IMR-90 (cell line): ENCODE measurements around the gene TMEM62. TPM values are rescaled to one million over a fixed set of nuclear protein-coding genes. Genes with fewer than 3 reads are reported as not detected.
A peak's percentile ranks its signal among the peaks of the same experiment; 100 is the strongest.

Experiments used
- ATAC-seq: fragments of 200-7000 bp; cut with Tn5 transposase; 2 replicates; pipeline ENCODE4 v1.9.1; 2020; ENCODE audit warnings: low read depth, mild to moderate bottlenecking, moderate library complexity
- BruUV-seq: library from RNA; stranded (reverse); fragments of 400-500 nt; replicated peaks from 2 replicates; lab custom pipeline; 2021; lab: Mats Ljungman, UMichigan
- CTCF ChIA-PET: fragments of 300-600 bp; formaldehyde crosslinking; extraction: SDS; loops from one replicate; lab custom pipeline; 2021; ENCODE audit warnings: antibody characterized with exemption; lab: Yijun Ruan, JAX
- POLR2A ChIA-PET: fragments of 300-600 bp; sonication (Branson Sonifier 250); formaldehyde crosslinking; loops from one replicate; lab custom pipeline; 2022; ENCODE audit warnings: antibody characterized with exemption; ENCODE audit not compliant: unreplicated experiment; lab: Charles Lee
- DNase-seq: peaks from one replicate; pipeline ENCODE4 v3.0.0; 2013
- H2AFZ ChIP-seq: replicated peaks from 2 replicates; pipeline ENCODE3; 2013; ENCODE audit warnings: low read length, mild to moderate bottlenecking; ENCODE audit not compliant: poor library complexity
- H2AK5ac ChIP-seq: 2 replicates; pipeline ENCODE4 v1.6.1; 2013; ENCODE audit warnings: low read depth, low read length, inconsistent platforms
- H2AK9ac ChIP-seq: replicated peaks from 2 replicates; pipeline ENCODE3; 2013; ENCODE audit warnings: mild to moderate bottlenecking, low read depth, low read length, moderate library complexity; ENCODE audit not compliant: poor library complexity
- H2BK120ac ChIP-seq: 2 replicates; pipeline ENCODE4 v1.6.1; 2013; ENCODE audit warnings: low read depth, low read length, inconsistent platforms
- H2BK15ac ChIP-seq: 3 replicates; pipeline ENCODE4 v1.6.1; 2013; ENCODE audit warnings: low read depth, low read length, inconsistent platforms
- H2BK20ac ChIP-seq: 2 replicates; pipeline ENCODE4 v1.6.1; 2013; ENCODE audit warnings: low read depth, mild to moderate bottlenecking, inconsistent platforms, low read length, moderate library complexity
- H2BK5ac ChIP-seq: 2 replicates; pipeline ENCODE4 v1.6.1; 2013; ENCODE audit warnings: mild to moderate bottlenecking, low read depth, low read length, inconsistent platforms; ENCODE audit not compliant: poor library complexity, severe bottlenecking
- H3K14ac ChIP-seq: replicated peaks from 2 replicates; pipeline ENCODE4 v1.6.1; 2013; ENCODE audit warnings: low read depth, low read length, inconsistent platforms
- H3K18ac ChIP-seq: 2 replicates; pipeline ENCODE4 v1.6.1; 2013; ENCODE audit warnings: low read depth, low read length, control low read depth
- H3K23ac ChIP-seq: 2 replicates; pipeline ENCODE4 v1.6.1; 2013; ENCODE audit warnings: low read depth, low read length, inconsistent platforms
- H3K27ac ChIP-seq: 2 replicates; pipeline ENCODE4 v1.5.1; 2013; ENCODE audit warnings: mild to moderate bottlenecking, control low read depth, low read length; ENCODE audit not compliant: insufficient read depth
- H3K27me3 ChIP-seq: 2 replicates; pipeline ENCODE4 v1.6.1; 2013; ENCODE audit warnings: low read length; ENCODE audit not compliant: control insufficient read depth, insufficient read depth
- H3K36me3 ChIP-seq: 2 replicates; pipeline ENCODE4 v1.6.1; 2013; ENCODE audit warnings: low read length, mixed read lengths; ENCODE audit not compliant: control insufficient read depth, insufficient read depth
- H3K4ac ChIP-seq: 2 replicates; pipeline ENCODE4 v1.6.1; 2013; ENCODE audit warnings: low read depth, low read length, inconsistent platforms
- H3K4me1 ChIP-seq: 2 replicates; pipeline ENCODE4 v1.6.1; 2013; ENCODE audit warnings: low read length, mixed read lengths; ENCODE audit not compliant: control insufficient read depth, insufficient read depth
- H3K4me2 ChIP-seq: 2 replicates; pipeline ENCODE4 v1.6.1; 2013; ENCODE audit warnings: low read depth, mild to moderate bottlenecking, control low read depth, low read length, moderate library complexity
- H3K4me3 ChIP-seq: 2 replicates; pipeline ENCODE4 v1.5.1; 2013; ENCODE audit warnings: low read depth, mild to moderate bottlenecking, control low read depth, low read length, moderate library complexity; ENCODE audit not compliant: insufficient read depth
- H3K56ac ChIP-seq: 2 replicates; pipeline ENCODE4 v1.6.1; 2013; ENCODE audit warnings: low read length, inconsistent platforms; ENCODE audit not compliant: insufficient read depth; ENCODE audit errors: extremely low read depth
- H3K79me1 ChIP-seq, 2 experiments: 2 replicates each; pipeline ENCODE4 v1.6.1; 2013; ENCODE audit warnings: low read length in 2 of 2, inconsistent platforms in 1 of 2, low read depth in 1 of 2
- H3K9ac ChIP-seq: 2 replicates; pipeline ENCODE4 v1.6.1; 2013; ENCODE audit warnings: low read depth, low read length, control low read depth
- H3K9me1 ChIP-seq: 2 replicates; pipeline ENCODE4 v1.6.1; 2013; ENCODE audit warnings: low read length, inconsistent platforms; ENCODE audit not compliant: insufficient read depth
- H3K9me3 ChIP-seq: 2 replicates; pipeline ENCODE4 v1.6.1; 2013; ENCODE audit warnings: low read length; ENCODE audit not compliant: control insufficient read depth, insufficient read depth
- H4K20me1 ChIP-seq: 2 replicates; pipeline ENCODE4 v1.6.1; 2013; ENCODE audit warnings: low read length, inconsistent platforms; ENCODE audit not compliant: insufficient read depth
- H4K5ac ChIP-seq: 2 replicates; pipeline ENCODE4 v1.6.1; 2013; ENCODE audit warnings: mild to moderate bottlenecking, low read depth, low read length, control low read depth
- H4K8ac ChIP-seq, 2 experiments: 2 replicates each; pipeline ENCODE4 v1.6.1; 2013; ENCODE audit warnings: low read depth in 2 of 2, low read length in 2 of 2, control low read depth in 1 of 2, inconsistent platforms in 1 of 2
- H4K91ac ChIP-seq: 2 replicates; pipeline ENCODE4 v1.6.1; 2013; ENCODE audit warnings: low read depth, low read length, inconsistent platforms; ENCODE audit not compliant: insufficient read depth
- CTCF ChIP-seq: conservative IDR thresholded peaks from 2 replicates; pipeline ENCODE4 v1.5.1; 2012; ENCODE audit warnings: mild to moderate bottlenecking, low read depth, low read length, improper control_type of control experiment
- MAFK ChIP-seq: IDR thresholded peaks from 2 replicates; pipeline ENCODE4 v1.6.1; 2012; ENCODE audit warnings: low read depth, low read length, improper control_type of control experiment
- MXI1 ChIP-seq: IDR thresholded peaks from 2 replicates; pipeline ENCODE4 v1.6.1; 2012; ENCODE audit warnings: low read depth, mild to moderate bottlenecking, low read length, moderate library complexity, borderline replicate concordance
- NFE2L2 ChIP-seq: fragments of 150-350 bp; IDR thresholded peaks from 2 replicates; pipeline ENCODE4 v1.6.1; 2016; ENCODE audit warnings: low read depth, mild to moderate bottlenecking, low read length
- RCOR1 ChIP-seq: IDR thresholded peaks from 2 replicates; pipeline ENCODE4 v1.6.1; 2012; ENCODE audit warnings: mild to moderate bottlenecking, low read length, improper control_type of control experiment; ENCODE audit not compliant: insufficient replicate concordance
- SMC3 ChIP-seq: fragments of 150-350 bp; IDR thresholded peaks from 2 replicates; pipeline ENCODE4 v1.6.1; 2016; ENCODE audit warnings: low read depth, mild to moderate bottlenecking, antibody characterized with exemption, low read length, moderate library complexity
- WGBS, 2 experiments: methylation state at CpG; one replicate each; pipeline versions ENCODE4 v1.1.5 to v1.1.7; 2013; ENCODE audit warnings: missing lambda C conversion rate in 2 of 2; ENCODE audit not compliant: insufficient read length in 1 of 2; ENCODE audit errors: extremely low coverage in 2 of 2; 5-methylcytosine and 5-hydroxymethylcytosine counted together
- dilution Hi-C: fragments of 300-500 bp; cut with HindIII; formaldehyde crosslinking; loops from one replicate; pipeline ENCODE4 v1.14.3; 2018; ENCODE audit warnings: low sequenced_read_pairs; ENCODE audit not compliant: unreplicated experiment
- in situ Hi-C: fragments of 300-500 bp; cut with MboI; formaldehyde crosslinking; loops from 3 replicates; pipeline ENCODE4 v1.14.3; 2019; ENCODE audit warnings: low sequenced_read_pairs, inconsistent platforms, mixed read lengths
- intact Hi-C: fragments of 100-400 bp; cut with micrococcal nuclease; formaldehyde crosslinking; loops from 2 replicates; pipeline ENCODE4 v1.10.0; 2022
- polyA plus RNA-seq, 3 experiments: library from polyadenylated mRNA; depleted of rRNA; stranded (reverse); fragments of >200 nt; gene quantifications; 2 replicates each; pipeline ENCODE4 v1.2.3, GENCODE V29; 2012; ENCODE audit warnings: low replicate concordance in 1 of 3
- total RNA-seq: library from RNA; depleted of rRNA; stranded (reverse); fragments of >200 nt; gene quantifications from 2 replicates; pipeline ENCODE4 v1.2.3, GENCODE V29; 2012
- TF ChIP-seq, protein P1 (sequence below): fragments of 150-350 bp; IDR thresholded peaks from 2 replicates; pipeline ENCODE4 v1.6.1; 2017; ENCODE audit warnings: mild to moderate bottlenecking, antibody characterized with exemption, low read length, low read depth

The TMEM62 gene
- total and polyA plus RNA-seq, 2 of the 4 experiments (the other 2 are of a cell fraction): 3.7 to 5.6 TPM

DNA sequence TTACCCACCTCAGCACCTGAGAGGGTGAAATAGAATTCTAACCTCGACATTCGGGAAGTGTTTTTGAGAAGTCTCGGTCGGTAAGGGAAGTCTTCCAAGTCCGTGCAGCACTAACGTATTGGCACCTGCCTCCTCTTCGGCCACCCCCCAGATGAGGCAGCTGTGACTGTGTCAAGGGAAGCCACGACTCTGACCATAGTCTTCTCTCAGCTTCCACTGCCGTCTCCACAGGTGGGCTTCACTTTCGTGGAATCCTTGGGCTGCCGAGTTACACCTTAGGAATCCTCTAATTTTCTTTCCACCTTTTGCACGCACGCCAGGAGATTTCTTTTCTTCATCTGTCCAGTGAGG, 52.6 kb downstream of the TMEM62 start:
- Histone ChIP-seq H3K56ac (peak overlapping the region; percentile 35; the same call in 1 of the 2 replicates), H3K36me3 (peaks cover 7% of the 10 kb centered on the region), H3K27me3 (no peaks in the 10 kb centered on the region), H3K18ac (no peak overlapping the region), H3K23ac (peak overlapping the region; percentile 82), H3K14ac (peak overlapping the region; percentile 86), H3K4ac (peak overlapping the region; percentile 74), H3K9me3 (no peaks in the 10 kb centered on the region), H2BK120ac (no peak overlapping the region), H3K9ac (peak overlapping the region; percentile 82), H4K8ac (peak overlapping the region; percentile 65 to 72; a peak in 3 of 4 replicates), H3K4me2 (peak overlapping the region; percentile 98), H3K9me1 (peaks cover 7% of the 10 kb centered on the region; the same call in 1 of the 2 replicates), H2BK15ac (no peak overlapping the region), H4K5ac (peak overlapping the region; percentile 55; the same call in 1 of the 2 replicates), H2AFZ (peak overlapping the region; percentile 99), H3K4me3 (peak overlapping the region; percentile 85), H2AK5ac (peak overlapping the region; percentile 63; the same call in 1 of the 2 replicates), H2BK20ac (no peak overlapping the region), H3K27ac (no peak overlapping the region; the same call in 1 of the 2 replicates), H3K4me1 (no peaks in the 10 kb centered on the region), H2AK9ac (peak overlapping the region; percentile 88), H4K20me1 (no peaks in the 10 kb centered on the region), H4K91ac (peak overlapping the region; percentile 53), H2BK5ac (peak overlapping the region; percentile 44), H3K79me1 (peaks cover 10 to 13% of the 10 kb centered on the region in 2 experiments)
- dilution Hi-C loops (no loop called here), intact Hi-C loops (loop anchor here (5.0 to 10.0 kb wide), 2 partner anchors 91 to 484 kb away; no protein-coding TSS in a partner anchor), in situ Hi-C loops (loop anchor here (5.0 kb wide), 1 partner anchor 96 kb away; no protein-coding TSS in a partner anchor)
- TF ChIP-seq MAFK (no peak), RCOR1 (no peak), NFE2L2 (no peak), CTCF (no peak), SMC3 (no peak), MXI1 (no peak)
- TF ChIP-seq, protein P1, sequence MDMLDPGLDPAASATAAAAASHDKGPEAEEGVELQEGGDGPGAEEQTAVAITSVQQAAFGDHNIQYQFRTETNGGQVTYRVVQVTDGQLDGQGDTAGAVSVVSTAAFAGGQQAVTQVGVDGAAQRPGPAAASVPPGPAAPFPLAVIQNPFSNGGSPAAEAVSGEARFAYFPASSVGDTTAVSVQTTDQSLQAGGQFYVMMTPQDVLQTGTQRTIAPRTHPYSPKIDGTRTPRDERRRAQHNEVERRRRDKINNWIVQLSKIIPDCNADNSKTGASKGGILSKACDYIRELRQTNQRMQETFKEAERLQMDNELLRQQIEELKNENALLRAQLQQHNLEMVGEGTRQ: no peak
- BruUV-seq: no TSS peak
- ATAC-seq (0 out of 2 replicates have a peak, but pooled peaks have one; percentile 2), DNase-seq (no peak)
- POLR2A ChIA-PET: no interaction called here
- WGBS, 2 experiments: 8% methylated on average over 2 of the region's 13 CpGs; no CpG with 5 or more reads in 1 of the 2 experiments
- CTCF ChIA-PET: interaction anchor here (1.2 kb wide), 1 partner anchor 100 kb away, joined by 3 read pairs; no protein-coding TSS in a partner anchor
